GM12878 (cell line): Measurements from ENCODE around the gene SLC46A2. TPM values are rescaled to one million over a fixed set of nuclear protein-coding genes. Genes with fewer than 3 reads are reported as not detected.

ENCODE experiments used
- ATAC-seq: fragments of 200-7000 bp; cut with Tn5 transposase; 3 replicates; pipeline ENCODE4 v1.9.1; 2020; ENCODE audit warnings: mild to moderate bottlenecking, moderate library complexity
- BruUV-seq: library from RNA; stranded (reverse); fragments of 400-500 nt; replicated peaks from 2 replicates; lab custom pipeline; 2021; lab: Mats Ljungman, UMichigan
- CTCF ChIA-PET: fragments of 300-600 bp; sonication (Branson Sonifier 250); formaldehyde crosslinking; extraction: SDS; loops from one replicate; lab custom pipeline; 2021; ENCODE audit warnings: inconsistent platforms; lab: Yijun Ruan, JAX
- POLR2A ChIA-PET: fragments of 350-600 bp; formaldehyde crosslinking; extraction: SDS; loops from one replicate; lab custom pipeline; 2021; ENCODE audit warnings: inconsistent platforms; lab: Charles Lee
- RAD21 ChIA-PET: fragments of 300-600 bp; sonication (Branson Sonifier 250); formaldehyde crosslinking; loops from one replicate; lab custom pipeline; 2023; ENCODE audit warnings: antibody characterized with exemption; ENCODE audit not compliant: unreplicated experiment; lab: Charles Lee
- SMC1A ChIA-PET: fragments of 300-600 bp; sonication (Branson Sonifier 250); formaldehyde crosslinking; loops from one replicate; lab custom pipeline; 2023; ENCODE audit not compliant: unreplicated experiment, uncharacterized antibody; lab: Charles Lee
- DNase-seq: peaks from one replicate; pipeline ENCODE4 v3.0.0-alpha.2; 2011; ENCODE audit warnings: low read depth, low spot score
- FAIRE-seq: peaks from 3 replicates; lab custom pipeline; 2011; peaks lifted over from hg19 to GRCh38; lab: Jason Lieb, UNC
- H2AFZ ChIP-seq: 2 replicates; pipeline ENCODE4 v1.6.0; 2011; ENCODE audit warnings: low read depth, low read length, control low read depth; ENCODE audit not compliant: control insufficient read depth
- H3K27ac ChIP-seq: 2 replicates; pipeline ENCODE4 v1.5.1; 2011; ENCODE audit warnings: control low read depth; ENCODE audit not compliant: control insufficient read depth, insufficient read depth
- H3K27me3 ChIP-seq, 2 experiments: replicated peaks in 1 of 2; 2 replicates each; pipeline versions ENCODE4 v1.6.0 to v1.6.1; 2011; ENCODE audit warnings: low read length in 1 of 2; ENCODE audit not compliant: control insufficient read depth in 2 of 2, insufficient read depth in 2 of 2
- H3K36me3 ChIP-seq, 2 experiments: 2 replicates each; pipeline ENCODE4 v1.5.1; 2011; ENCODE audit warnings: low read length in 1 of 2; ENCODE audit not compliant: control insufficient read depth in 2 of 2, insufficient read depth in 2 of 2
- H3K4me1 ChIP-seq: 2 replicates; pipeline ENCODE4 v1.6.1; 2011; ENCODE audit warnings: mild to moderate bottlenecking, low read length, moderate library complexity, mixed read lengths; ENCODE audit not compliant: control insufficient read depth, insufficient read depth
- H3K4me2 ChIP-seq: 2 replicates; pipeline ENCODE4 v1.6.0; 2011; ENCODE audit warnings: control low read depth; ENCODE audit not compliant: control insufficient read depth, insufficient read depth
- H3K4me3 ChIP-seq: fragments of 200-600 bp; sonication (generic); 2 replicates; pipeline ENCODE4 v1.5.1; 2016
- H3K79me2 ChIP-seq: 2 replicates; pipeline ENCODE4 v1.6.0; 2011; ENCODE audit warnings: low read length; ENCODE audit not compliant: control insufficient read depth, insufficient read depth
- H3K9ac ChIP-seq: 2 replicates; pipeline ENCODE4 v1.8.0; 2011; ENCODE audit warnings: low read length, control low read depth, mixed read lengths; ENCODE audit not compliant: control insufficient read depth, insufficient read depth
- H3K9me3 ChIP-seq: replicated peaks from 3 replicates; pipeline ENCODE4 v1.5.1; 2011; ENCODE audit warnings: mild to moderate bottlenecking, low read length; ENCODE audit not compliant: control insufficient read depth, insufficient read depth
- H4K20me1 ChIP-seq: 2 replicates; pipeline ENCODE4 v1.6.0; 2011; ENCODE audit not compliant: control insufficient read depth, insufficient read depth
- ATF2 ChIP-seq: IDR thresholded peaks from 2 replicates; pipeline ENCODE4 v1.6.1; 2012; ENCODE audit warnings: low read length, inconsistent platforms
- BMI1 ChIP-seq: fragments of 450-650 bp; IDR thresholded peaks from 2 replicates; pipeline ENCODE4 v1.6.1; 2016; ENCODE audit warnings: mild to moderate bottlenecking, moderate library complexity, borderline replicate concordance
- CBX5 ChIP-seq: sonication (generic); IDR thresholded peaks from 2 replicates; pipeline ENCODE4 v1.6.1; 2016; ENCODE audit warnings: low read depth, moderate library complexity, mild to moderate bottlenecking, inconsistent platforms
- CHD2 ChIP-seq: IDR thresholded peaks from 2 replicates; pipeline ENCODE4 v1.6.1; 2011; ENCODE audit warnings: low read depth, low read length, improper control_type of control experiment, borderline replicate concordance
- CUX1 ChIP-seq: IDR thresholded peaks from 2 replicates; pipeline ENCODE4 v1.6.1; 2012; ENCODE audit warnings: improper control_type of control experiment, low read depth, low read length; ENCODE audit not compliant: insufficient replicate concordance
- ESRRA ChIP-seq: IDR thresholded peaks from 2 replicates; pipeline ENCODE4 v1.6.1; 2012; ENCODE audit warnings: mild to moderate bottlenecking, low read length, improper control_type of control experiment
- EZH2 ChIP-seq: IDR thresholded peaks from 2 replicates; pipeline ENCODE4 v1.6.1; 2012; ENCODE audit warnings: low read depth, mild to moderate bottlenecking, control low read depth, inconsistent platforms, low read length, borderline replicate concordance; ENCODE audit not compliant: control insufficient read depth
- JUND ChIP-seq: IDR thresholded peaks from 2 replicates; pipeline ENCODE4 v1.6.1; 2012; ENCODE audit warnings: low read depth, mild to moderate bottlenecking, low read length, improper control_type of control experiment, moderate library complexity
- KAT2A ChIP-seq: conservative IDR thresholded peaks from 2 replicates; pipeline ENCODE4 v1.6.1; 2011; ENCODE audit warnings: low read depth, low read length; ENCODE audit not compliant: control insufficient read depth
- NRF1 ChIP-seq: conservative IDR thresholded peaks from 2 replicates; pipeline ENCODE4 v1.6.1; 2011; ENCODE audit warnings: mild to moderate bottlenecking, low read depth, low read length, improper control_type of control experiment
- PML ChIP-seq: IDR thresholded peaks from 2 replicates; pipeline ENCODE4 v1.6.1; 2012; ENCODE audit warnings: low read length, inconsistent platforms
- POLR2A ChIP-seq: IDR thresholded peaks from 2 replicates; pipeline ENCODE4 v1.6.1; 2011; ENCODE audit warnings: low read depth, mild to moderate bottlenecking, low read length
- SIX5 ChIP-seq: IDR thresholded peaks from 2 replicates; pipeline ENCODE4 v1.6.1; 2011; ENCODE audit warnings: mild to moderate bottlenecking, low read depth, low read length, moderate library complexity; ENCODE audit not compliant: severe bottlenecking
- SMARCA5 ChIP-seq: fragments of 450-650 bp; IDR thresholded peaks from 2 replicates; pipeline ENCODE4 v1.6.1; 2017; ENCODE audit warnings: mild to moderate bottlenecking
- SPI1 ChIP-seq: IDR thresholded peaks from 2 replicates; pipeline ENCODE4 v1.6.1; 2011; ENCODE audit warnings: low read depth, mild to moderate bottlenecking, low read length, moderate library complexity, borderline replicate concordance; ENCODE audit not compliant: insufficient read depth
- WGBS: methylation state at CpG from one replicate; pipeline ENCODE4 v1.1.6; 2016; ENCODE audit warnings: low lambda C conversion rate; ENCODE audit not compliant: insufficient replicate concordance, insufficient coverage; ENCODE audit errors: missing lambda C conversion rate; 5-methylcytosine and 5-hydroxymethylcytosine counted together
- in situ Hi-C: fragments of 300-500 bp; cut with MboI; formaldehyde crosslinking; loops from 9 replicates; pipeline ENCODE4 v1.14.3; 2018; ENCODE audit warnings: mixed read lengths
- intact Hi-C: fragments of 100-400 bp; cut with micrococcal nuclease; formaldehyde crosslinking; loops from one replicate; pipeline ENCODE4 v1.14.2; 2022; ENCODE audit not compliant: unreplicated experiment
- polyA plus RNA-seq, 11 experiments: library from polyadenylated mRNA; depleted of rRNA in 4 of 11; unstranded in 6 of 11; stranded (reverse) in 5 of 11; fragments of >200 nt; fragmentation: Nextera tagmentation in 4 of 11; fragmentation: Illumina TruSeq in 1 of 11; extraction: Ambion mirVana in 4 of 11; extraction: Trizol in 1 of 11; gene quantifications; 1 replicate in 1 of 11; 2 replicates in 10 of 11; pipeline versions ENCODE4 v1.2.1 to v1.2.3, GENCODE V29; 2011 to 2016; ENCODE audit warnings: inconsistent platforms in 2 of 11, missing spikeins in 2 of 11, low read depth in 1 of 11
- total RNA-seq, 4 experiments: library from RNA; depleted of rRNA in 3 of 4; stranded (reverse); fragments of >200 nt in 3 of 4; fragmentation: Illumina TruSeq in 1 of 4; extraction: Trizol in 1 of 4; gene quantifications; 2 replicates each; pipeline versions ENCODE4 v1.2.1 to v1.2.3, GENCODE V29; 2013 to 2021

Gene SLC46A2
- total and polyA plus RNA-seq, 10 of the 15 experiments (the other 5 are each of a cell fraction or from before 2014, with no cell fraction given) = not detected

DNA sequence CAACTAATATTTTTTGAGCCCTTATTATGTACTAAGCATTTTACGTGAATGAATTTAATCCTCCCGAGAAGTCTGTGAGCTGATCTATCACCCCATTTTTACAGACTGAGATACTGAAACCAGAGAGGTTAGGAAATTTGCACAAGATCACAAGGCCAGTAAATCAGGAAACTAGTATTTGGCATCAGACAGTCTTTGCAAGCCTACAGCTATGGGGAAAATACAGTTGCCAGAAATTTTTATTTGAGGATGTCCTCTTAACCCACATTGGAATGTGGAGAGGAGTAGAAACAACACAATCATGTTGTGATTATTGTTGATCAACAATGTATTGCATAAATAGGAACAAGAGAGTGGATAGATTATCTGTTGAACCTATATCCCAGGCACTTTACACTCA lies 2.3 kb upstream of the SLC46A2 start:
- no peaks in the 10 kb centered on the region for H4K20me1 ChIP-seq
- ChIA-PET RAD21 (no interaction called here), SMC1A (interaction anchor here (1.7 kb wide), 1 partner anchor 10 kb away, joined by 6 read pairs; no protein-coding TSS in a partner anchor), POLR2A (no interaction called here), CTCF (interaction anchor here (1.5 to 3.7 kb wide), 2 partner anchors 10 to 47 kb away, joined by 3 to 11 read pairs; no protein-coding TSS in a partner anchor)
- H2AFZ ChIP-seq = no peak overlapping the region
- H3K27ac ChIP-seq = no peak overlapping the region
- H3K4me2 ChIP-seq = no peak overlapping the region
- TF ChIP-seq CHD2 = no peak
- TF ChIP-seq PML = no peak
- TF ChIP-seq SMARCA5 = no peak
- no peak for TF ChIP-seq KAT2A
- TF ChIP-seq SPI1 = no peak
- no peak for TF ChIP-seq EZH2
- TF ChIP-seq ATF2 = no peak
- TF ChIP-seq SIX5 = no peak
- TF ChIP-seq ESRRA = no peak
- no peak for TF ChIP-seq JUND
- no peak for TF ChIP-seq CUX1
- TF ChIP-seq BMI1 = no peak
- TF ChIP-seq POLR2A = no peak
- no peak for TF ChIP-seq CBX5
- TF ChIP-seq NRF1 = no peak
- intact Hi-C loops = no loop called here
- ATAC-seq (no peak), DNase-seq (no peak), FAIRE-seq (no peak)
- H3K27me3 ChIP-seq = peaks cover 3 to 10% of the 10 kb centered on the region in 2 experiments
- no peaks in the 10 kb centered on the region for H3K36me3 ChIP-seq
- H3K9ac ChIP-seq = no peak overlapping the region
- peaks cover 11% of the 10 kb centered on the region for H3K4me1 ChIP-seq
- in situ Hi-C loops = no loop called here
- no peak overlapping the region for H3K4me3 ChIP-seq
- no peaks in the 10 kb centered on the region for H3K79me2 ChIP-seq
- BruUV-seq = no TSS peak
- 51% methylated on average over 2 of the region's 2 CpGs for WGBS
- no peaks in the 10 kb centered on the region; the same call in 2 of the 3 replicates for H3K9me3 ChIP-seq
